NB4 (cell line): ENCODE measurements around the gene DAAM1.

ENCODE experiments used
- TF ChIP-seq, protein P1 (sequence below): IDR thresholded peaks from one replicate; pipeline ENCODE4 v1.5.1; 2012; ENCODE audit warnings: low read depth, low read length
- TF ChIP-seq, protein P2 (sequence below): IDR thresholded peaks from 2 replicates; pipeline ENCODE4 v1.6.1; 2011; ENCODE audit warnings: low read depth, low read length

DNA sequence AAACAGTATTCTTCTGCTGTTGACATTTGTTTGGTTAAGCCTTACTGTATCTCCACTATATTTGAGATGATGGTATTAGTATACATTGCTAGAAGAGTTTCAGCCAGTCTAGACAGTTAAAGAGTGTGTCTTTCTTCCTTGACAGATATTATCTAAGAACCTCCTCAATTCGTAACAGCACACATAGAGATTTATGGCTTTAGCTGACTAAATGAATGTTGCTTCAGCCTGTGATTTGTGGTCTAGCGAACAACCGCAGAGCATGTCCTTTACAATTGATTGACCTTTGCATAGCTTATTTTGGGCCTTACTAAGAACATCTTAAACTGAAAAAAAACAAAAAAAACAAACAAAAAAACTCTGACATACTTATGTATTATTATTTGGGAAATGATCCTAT lies 122.2 kb downstream of the DAAM1 start:
- TF ChIP-seq, protein P1, sequence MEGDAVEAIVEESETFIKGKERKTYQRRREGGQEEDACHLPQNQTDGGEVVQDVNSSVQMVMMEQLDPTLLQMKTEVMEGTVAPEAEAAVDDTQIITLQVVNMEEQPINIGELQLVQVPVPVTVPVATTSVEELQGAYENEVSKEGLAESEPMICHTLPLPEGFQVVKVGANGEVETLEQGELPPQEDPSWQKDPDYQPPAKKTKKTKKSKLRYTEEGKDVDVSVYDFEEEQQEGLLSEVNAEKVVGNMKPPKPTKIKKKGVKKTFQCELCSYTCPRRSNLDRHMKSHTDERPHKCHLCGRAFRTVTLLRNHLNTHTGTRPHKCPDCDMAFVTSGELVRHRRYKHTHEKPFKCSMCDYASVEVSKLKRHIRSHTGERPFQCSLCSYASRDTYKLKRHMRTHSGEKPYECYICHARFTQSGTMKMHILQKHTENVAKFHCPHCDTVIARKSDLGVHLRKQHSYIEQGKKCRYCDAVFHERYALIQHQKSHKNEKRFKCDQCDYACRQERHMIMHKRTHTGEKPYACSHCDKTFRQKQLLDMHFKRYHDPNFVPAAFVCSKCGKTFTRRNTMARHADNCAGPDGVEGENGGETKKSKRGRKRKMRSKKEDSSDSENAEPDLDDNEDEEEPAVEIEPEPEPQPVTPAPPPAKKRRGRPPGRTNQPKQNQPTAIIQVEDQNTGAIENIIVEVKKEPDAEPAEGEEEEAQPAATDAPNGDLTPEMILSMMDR = no peak
- TF ChIP-seq, protein P2, sequence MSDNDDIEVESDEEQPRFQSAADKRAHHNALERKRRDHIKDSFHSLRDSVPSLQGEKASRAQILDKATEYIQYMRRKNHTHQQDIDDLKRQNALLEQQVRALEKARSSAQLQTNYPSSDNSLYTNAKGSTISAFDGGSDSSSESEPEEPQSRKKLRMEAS = no peak
